SK-N-SH (cell line): ENCODE data around the gene S100B. TPM values are rescaled to one million over a fixed set of nuclear protein-coding genes. Genes with fewer than 3 reads are reported as not detected.
A peak's percentile ranks its signal among the peaks of the same experiment; 100 is the strongest.

Experiments used
- CTCF ChIA-PET: fragments of 300-600, 350-600 bp; formaldehyde crosslinking; extraction: SDS; loops from one replicate; lab custom pipeline; 2021; lab: Yijun Ruan, JAX
- POLR2A ChIA-PET: fragments of 350-600 bp; sonication (Branson Sonifier 250); formaldehyde crosslinking; extraction: SDS; loops from one replicate; lab custom pipeline; 2020; ENCODE audit warnings: antibody characterized with exemption, inconsistent platforms; lab: Yijun Ruan, JAX
- DNase-seq: peaks from one replicate; pipeline ENCODE4 v3.0.0; 2012
- H2AFZ ChIP-seq: fragments of 200-600 bp; sonication (generic); 2 replicates; pipeline ENCODE4 v1.8.1; 2016; ENCODE audit warnings: antibody characterized with exemption, mild to moderate bottlenecking, low read depth
- H3F3A ChIP-seq: fragments of 200-600 bp; sonication (generic); replicated peaks from 2 replicates; pipeline ENCODE3; 2016; ENCODE audit warnings: antibody characterized with exemption, mild to moderate bottlenecking; ENCODE audit not compliant: insufficient read depth
- H3K27ac ChIP-seq, 2 experiments: fragments of 200-500 bp in 1 of 2; fragments of 200-600 bp in 1 of 2; sonication (Bioruptor generic) in 1 of 2; sonication (generic), shearing (Covaris generic) in 1 of 2; 2 replicates each; pipeline versions ENCODE4 v1.5.1 to v1.6.1; 2014 to 2016; ENCODE audit warnings: low read depth in 2 of 2, inconsistent platforms in 1 of 2, low read length in 1 of 2, mild to moderate bottlenecking in 1 of 2, mixed read lengths in 1 of 2
- H3K27me3 ChIP-seq: fragments of 200-600 bp; sonication (generic), shearing (Covaris generic); 2 replicates; pipeline ENCODE4 v1.6.1; 2016; ENCODE audit warnings: mixed run types; ENCODE audit not compliant: insufficient read depth
- H3K36me3 ChIP-seq, 2 experiments: fragments of 200-500 bp in 1 of 2; fragments of 200-600 bp in 1 of 2; sonication (Bioruptor generic) in 1 of 2; sonication (generic) in 1 of 2; replicated peaks in 1 of 2; 2 replicates each; pipeline versions ENCODE3 to v1.5.1; 2014 to 2016; ENCODE audit warnings: low read length in 1 of 2, mild to moderate bottlenecking in 1 of 2; ENCODE audit not compliant: insufficient read depth in 2 of 2, control insufficient read depth in 1 of 2
- H3K4me1 ChIP-seq, 2 experiments: fragments of 200-500 bp in 1 of 2; fragments of 200-600 bp in 1 of 2; sonication (Bioruptor generic) in 1 of 2; sonication (generic), shearing (Covaris generic) in 1 of 2; 2 replicates each; pipeline versions ENCODE4 v1.5.1 to v1.6.1; 2014 to 2016; ENCODE audit warnings: low read depth in 1 of 2, low read length in 1 of 2, mixed run types in 1 of 2; ENCODE audit not compliant: insufficient read depth in 2 of 2, control insufficient read depth in 1 of 2
- H3K4me2 ChIP-seq: fragments of 200-600 bp; sonication (generic), shearing (Covaris generic); 2 replicates; pipeline ENCODE4 v1.6.1; 2017; ENCODE audit warnings: mixed run types
- H3K4me3 ChIP-seq, 2 experiments: fragments of 200-500 bp in 1 of 2; fragments of 200-600 bp in 1 of 2; sonication (Bioruptor generic) in 1 of 2; sonication (generic), shearing (Covaris generic) in 1 of 2; 2 replicates each; pipeline versions ENCODE4 v1.5.1 to v1.8.1; 2014 to 2016; ENCODE audit warnings: low read depth in 2 of 2, inconsistent platforms in 1 of 2, low read length in 1 of 2, mild to moderate bottlenecking in 1 of 2, mixed read lengths in 1 of 2, moderate library complexity in 1 of 2
- H3K79me2 ChIP-seq: fragments of 200-600 bp; sonication (generic); 2 replicates; pipeline ENCODE4 v1.8.1; 2017; ENCODE audit warnings: mild to moderate bottlenecking; ENCODE audit not compliant: insufficient read depth
- H3K9ac ChIP-seq: fragments of 200-600 bp; sonication (generic); 2 replicates; pipeline ENCODE4 v1.6.1; 2017; ENCODE audit warnings: mixed run types
- H3K9me2 ChIP-seq: fragments of 200-600 bp; sonication (generic); 2 replicates; pipeline ENCODE4 v1.6.1; 2017; ENCODE audit warnings: mixed run types
- H3K9me3 ChIP-seq: fragments of 200-600 bp; sonication (generic); 2 replicates; pipeline ENCODE4 v1.6.1; 2017; ENCODE audit warnings: mixed run types, mild to moderate bottlenecking, moderate library complexity
- H4K20me1 ChIP-seq: fragments of 200-600 bp; sonication (generic); 2 replicates; pipeline ENCODE4 v1.6.1; 2017; ENCODE audit warnings: mild to moderate bottlenecking, mixed run types; ENCODE audit not compliant: insufficient read depth
- CHD2 ChIP-seq: fragments of 150-350 bp; IDR thresholded peaks from 2 replicates; pipeline ENCODE4 v1.6.1; 2018; ENCODE audit warnings: low read length; ENCODE audit not compliant: partially characterized antibody
- ELF1 ChIP-seq: IDR thresholded peaks from 2 replicates; pipeline ENCODE4 v1.4.0; 2012
- EZH2phosphoT487 ChIP-seq: fragments of 200-600 bp; sonication (generic); IDR thresholded peaks from 2 replicates; pipeline ENCODE4 v1.6.1; 2017; ENCODE audit warnings: low read depth, mixed run types, mild to moderate bottlenecking, antibody characterized with exemption, moderate library complexity, borderline replicate concordance
- IRF3 ChIP-seq: fragments of 150-350 bp; IDR thresholded peaks from 2 replicates; pipeline ENCODE4 v1.6.1; 2016; ENCODE audit warnings: mild to moderate bottlenecking, low read depth, low read length
- JUND ChIP-seq: IDR thresholded peaks from 2 replicates; pipeline ENCODE4 v1.4.0; 2012
- MEF2A ChIP-seq: IDR thresholded peaks from 2 replicates; pipeline ENCODE4 v1.4.0; 2012; ENCODE audit warnings: low read depth, borderline replicate concordance
- NFIC ChIP-seq: IDR thresholded peaks from 2 replicates; pipeline ENCODE4 v1.4.0; 2012; ENCODE audit warnings: borderline replicate concordance
- NRF1 ChIP-seq: IDR thresholded peaks from 2 replicates; pipeline ENCODE4 v1.6.1; 2012; ENCODE audit warnings: low read depth, mild to moderate bottlenecking, low read length
- POLR2AphosphoS5 ChIP-seq: IDR thresholded peaks from 2 replicates; pipeline ENCODE4 v1.6.1; 2012; ENCODE audit warnings: low read depth, low read length
- RAD21 ChIP-seq: IDR thresholded peaks from 2 replicates; pipeline ENCODE4 v1.6.1; 2012; ENCODE audit warnings: mild to moderate bottlenecking, low read length
- RCOR1 ChIP-seq: fragments of 150-350 bp; IDR thresholded peaks from 2 replicates; pipeline ENCODE4 v1.6.1; 2017; ENCODE audit warnings: antibody characterized with exemption, low read length
- RFX5 ChIP-seq: IDR thresholded peaks from 2 replicates; pipeline ENCODE4 v1.6.1; 2012; ENCODE audit warnings: mild to moderate bottlenecking, improper control_type of control experiment, low read length
- RXRA ChIP-seq: IDR thresholded peaks from 2 replicates; pipeline ENCODE4 v1.4.0; 2012; ENCODE audit warnings: low read depth, mild to moderate bottlenecking, borderline replicate concordance
- SIN3A ChIP-seq: IDR thresholded peaks from 2 replicates; pipeline ENCODE4 v1.6.1; 2012; ENCODE audit warnings: low read depth, mild to moderate bottlenecking, low read length, moderate library complexity, borderline replicate concordance
- SMC3 ChIP-seq: IDR thresholded peaks from 2 replicates; pipeline ENCODE4 v1.6.1; 2012; ENCODE audit warnings: low read depth, low read length, improper control_type of control experiment
- TAF1 ChIP-seq: IDR thresholded peaks from 2 replicates; pipeline ENCODE4 v1.6.1; 2012; ENCODE audit warnings: low read depth, mild to moderate bottlenecking, low read length, moderate library complexity, borderline replicate concordance
- YY1 ChIP-seq: IDR thresholded peaks from 2 replicates; pipeline ENCODE4 v1.4.0; 2012; ENCODE audit warnings: low read depth, mild to moderate bottlenecking
- ZBTB33 ChIP-seq: IDR thresholded peaks from 2 replicates; pipeline ENCODE4 v1.4.0; 2012; ENCODE audit warnings: low read depth, borderline replicate concordance
- WGBS: methylation state at CpG from one replicate; pipeline ENCODE4 v1.1.6; 2017; ENCODE audit warnings: low lambda C conversion rate; 5-methylcytosine and 5-hydroxymethylcytosine counted together
- polyA plus RNA-seq, 3 experiments: library from polyadenylated mRNA; depleted of rRNA; stranded (reverse); fragments of >200 nt; gene quantifications; 2 replicates each; pipeline ENCODE4 v1.2.3, GENCODE V29; 2012
- TF ChIP-seq, protein P1 (sequence below): IDR thresholded peaks from 2 replicates; pipeline ENCODE4 v1.4.0; 2012; ENCODE audit warnings: low read depth, borderline replicate concordance
- TF ChIP-seq, protein P2 (sequence below): IDR thresholded peaks from 2 replicates; pipeline ENCODE4; 2012

The S100B gene
- polyA plus RNA-seq, 1 of the 3 experiments (the other 2 are of a cell fraction): 0.12 TPM

DNA sequence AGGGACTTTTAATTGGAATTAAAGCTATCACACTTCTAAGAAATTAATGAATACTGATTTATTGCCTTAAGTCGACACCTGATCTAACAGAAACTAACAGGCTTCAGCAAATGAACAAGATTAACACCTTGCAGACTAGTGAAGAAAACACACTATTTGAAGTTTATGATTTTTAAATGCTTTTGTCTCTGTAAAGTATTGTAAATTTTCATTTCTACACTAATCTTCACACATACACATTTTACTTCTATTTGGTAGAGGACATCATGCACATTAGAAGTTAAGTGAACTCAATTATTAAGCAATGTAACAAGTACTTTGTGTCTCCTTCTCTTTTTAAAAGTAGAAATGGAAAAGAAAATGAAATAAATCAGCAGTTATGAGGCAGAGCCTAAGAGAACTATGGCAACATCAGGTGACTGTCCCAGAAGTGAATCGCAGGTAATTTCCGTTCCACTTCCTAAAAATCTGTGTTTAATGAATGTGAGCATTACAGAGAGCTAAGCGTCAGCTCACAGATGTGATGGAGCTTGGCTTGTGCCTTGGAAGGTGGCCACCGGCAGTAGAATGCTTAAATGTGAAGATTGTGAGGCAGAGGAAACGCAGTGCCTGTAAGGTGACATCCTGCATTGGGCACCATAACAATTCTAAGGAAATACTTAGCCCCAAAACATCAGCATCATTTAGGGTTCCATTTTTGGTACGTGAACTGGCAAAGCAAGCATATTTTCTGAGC is 31.8 kb upstream of the S100B start:
- H3K9ac ChIP-seq: peak overlapping the region; percentile 88; the same call in 1 of the 2 replicates
- no peak for TF ChIP-seq RXRA
- TF ChIP-seq RCOR1: no peak
- no peak for TF ChIP-seq ZBTB33
- TF ChIP-seq, protein P1, sequence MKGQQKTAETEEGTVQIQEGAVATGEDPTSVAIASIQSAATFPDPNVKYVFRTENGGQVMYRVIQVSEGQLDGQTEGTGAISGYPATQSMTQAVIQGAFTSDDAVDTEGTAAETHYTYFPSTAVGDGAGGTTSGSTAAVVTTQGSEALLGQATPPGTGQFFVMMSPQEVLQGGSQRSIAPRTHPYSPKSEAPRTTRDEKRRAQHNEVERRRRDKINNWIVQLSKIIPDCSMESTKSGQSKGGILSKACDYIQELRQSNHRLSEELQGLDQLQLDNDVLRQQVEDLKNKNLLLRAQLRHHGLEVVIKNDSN: no peak
- peaks cover 9 to 22% of the 10 kb centered on the region in 2 experiments; a peak in 2 of 4 replicates for H3K4me1 ChIP-seq
- H3K36me3 ChIP-seq: peaks cover 22 to 34% of the 10 kb centered on the region in 2 experiments
- DNase-seq: no peak
- H3K27me3 ChIP-seq: no peaks in the 10 kb centered on the region
- peaks cover 62% of the 10 kb centered on the region for H3K79me2 ChIP-seq
- peak overlapping the region; percentile 88 for H3K4me2 ChIP-seq
- H3K27ac ChIP-seq: peak overlapping the region in 1 of 2 experiments; percentile 96; a peak in 1 of 4 replicates
- H3K9me3 ChIP-seq: no peaks in the 10 kb centered on the region
- no peaks in the 10 kb centered on the region for H3K9me2 ChIP-seq
- ChIA-PET CTCF (no interaction called here), POLR2A (no interaction called here)
- WGBS: 90% methylated on average over 7 of the region's 7 CpGs
- peaks cover 20% of the 10 kb centered on the region for H3F3A ChIP-seq
- H2AFZ ChIP-seq: no peak overlapping the region
- peaks cover 22% of the 10 kb centered on the region for H4K20me1 ChIP-seq
- H3K4me3 ChIP-seq: peak overlapping the region; percentile 81 to 89

DNA sequence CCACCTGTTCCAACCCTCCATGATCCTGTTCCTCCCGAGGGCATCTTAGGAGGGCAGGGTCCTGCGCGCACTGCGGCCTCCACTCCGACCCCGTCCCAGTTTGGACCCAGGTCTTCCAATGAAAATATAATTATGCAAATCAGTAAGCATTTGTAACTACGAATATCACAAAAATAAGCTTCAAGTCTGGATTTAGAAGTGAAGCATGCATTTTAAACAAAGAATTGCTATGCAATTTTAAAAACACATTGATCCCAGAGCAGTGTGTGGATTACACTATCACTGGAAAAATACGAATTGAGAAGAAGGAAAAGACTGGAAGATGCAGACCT is 31.3 kb upstream of the S100B start:
- H3K36me3 ChIP-seq: peaks cover 20 to 31% of the 10 kb centered on the region in 2 experiments
- H2AFZ ChIP-seq: peak overlapping the region; percentile 64
- H3K4me1 ChIP-seq: peaks cover 9 to 22% of the 10 kb centered on the region in 2 experiments; a peak in 2 of 4 replicates
- peaks cover 20% of the 10 kb centered on the region for H3F3A ChIP-seq
- ChIA-PET CTCF (interaction anchor here (1.0 kb wide), 1 partner anchor 25 kb away, joined by 3 read pairs; no protein-coding TSS in a partner anchor), POLR2A (interaction anchor here (1.2 to 1.5 kb wide), 3 partner anchors 50 to 178 kb away, joined by 4 to 8 read pairs (median 5); no protein-coding TSS in a partner anchor)
- H3K4me3 ChIP-seq: peak overlapping the region; percentile 81 to 89
- H3K9me2 ChIP-seq: no peaks in the 10 kb centered on the region
- 14% methylated on average over 8 of the region's 8 CpGs for WGBS
- peaks cover 22% of the 10 kb centered on the region for H4K20me1 ChIP-seq
- peak overlapping the region; percentile 90 to 96; a peak in 3 of 4 replicates for H3K27ac ChIP-seq
- H3K4me2 ChIP-seq: peak overlapping the region; percentile 88
- H3K79me2 ChIP-seq: peaks cover 56% of the 10 kb centered on the region
- H3K9me3 ChIP-seq: no peaks in the 10 kb centered on the region
- DNase-seq: no peak
- H3K27me3 ChIP-seq: no peaks in the 10 kb centered on the region
- peak overlapping the region; percentile 88 for H3K9ac ChIP-seq
- TF ChIP-seq, protein P2, sequence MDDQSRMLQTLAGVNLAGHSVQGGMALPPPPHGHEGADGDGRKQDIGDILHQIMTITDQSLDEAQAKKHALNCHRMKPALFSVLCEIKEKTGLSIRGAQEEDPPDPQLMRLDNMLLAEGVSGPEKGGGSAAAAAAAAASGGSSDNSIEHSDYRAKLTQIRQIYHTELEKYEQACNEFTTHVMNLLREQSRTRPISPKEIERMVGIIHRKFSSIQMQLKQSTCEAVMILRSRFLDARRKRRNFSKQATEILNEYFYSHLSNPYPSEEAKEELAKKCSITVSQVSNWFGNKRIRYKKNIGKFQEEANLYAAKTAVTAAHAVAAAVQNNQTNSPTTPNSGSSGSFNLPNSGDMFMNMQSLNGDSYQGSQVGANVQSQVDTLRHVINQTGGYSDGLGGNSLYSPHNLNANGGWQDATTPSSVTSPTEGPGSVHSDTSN: no peak
- TF ChIP-seq YY1: no peak
- no peak for TF ChIP-seq TAF1
- no peak for TF ChIP-seq ELF1
- no peak for TF ChIP-seq SMC3
- no peak for TF ChIP-seq EZH2phosphoT487
- TF ChIP-seq RFX5: no peak
- TF ChIP-seq RXRA: no peak
- no peak for TF ChIP-seq RAD21
- TF ChIP-seq, protein P1: no peak
- TF ChIP-seq JUND: no peak
- no peak for TF ChIP-seq IRF3
- no peak for TF ChIP-seq NRF1
- TF ChIP-seq CHD2: no peak
- TF ChIP-seq MEF2A: no peak
- TF ChIP-seq SIN3A: no peak
- no peak for TF ChIP-seq NFIC
- TF ChIP-seq POLR2AphosphoS5: no peak
